Esophagus squamous epithelium (tissue), 4 donors: ENCODE data around the gene MTCL1.

Experiments
- CTCF ChIP-seq, 6 experiments: fragments of 450-650 bp in 4 of 6; fragments of 200-600 bp in 2 of 6; sonication (generic) in 2 of 6; IDR thresholded peaks; one replicate each; pipeline ENCODE4 v1.5.1; 2016 to 2019; ENCODE audit warnings: antibody characterized with exemption in 6 of 6, mild to moderate bottlenecking in 4 of 6, moderate library complexity in 4 of 6
- POLR2A ChIP-seq, 4 donors: fragments of 450-650 bp; IDR thresholded peaks; one replicate each; pipeline ENCODE4 v1.6.1; 2017; ENCODE audit warnings: antibody characterized with exemption in 4 of 4, mild to moderate bottlenecking in 4 of 4, moderate library complexity in 3 of 4

- no peak for TF ChIP-seq CTCF (IDR thresholded peaks at IDR 0.05)
- no peak for TF ChIP-seq POLR2A (IDR thresholded peaks at IDR 0.05)
Measured at GRCh38 chr18:8792688-8793316, 87.4 kb downstream of the MTCL1 start.
